ENCODE results near the gene CFAP97.

The CFAP97 gene

DNA sequence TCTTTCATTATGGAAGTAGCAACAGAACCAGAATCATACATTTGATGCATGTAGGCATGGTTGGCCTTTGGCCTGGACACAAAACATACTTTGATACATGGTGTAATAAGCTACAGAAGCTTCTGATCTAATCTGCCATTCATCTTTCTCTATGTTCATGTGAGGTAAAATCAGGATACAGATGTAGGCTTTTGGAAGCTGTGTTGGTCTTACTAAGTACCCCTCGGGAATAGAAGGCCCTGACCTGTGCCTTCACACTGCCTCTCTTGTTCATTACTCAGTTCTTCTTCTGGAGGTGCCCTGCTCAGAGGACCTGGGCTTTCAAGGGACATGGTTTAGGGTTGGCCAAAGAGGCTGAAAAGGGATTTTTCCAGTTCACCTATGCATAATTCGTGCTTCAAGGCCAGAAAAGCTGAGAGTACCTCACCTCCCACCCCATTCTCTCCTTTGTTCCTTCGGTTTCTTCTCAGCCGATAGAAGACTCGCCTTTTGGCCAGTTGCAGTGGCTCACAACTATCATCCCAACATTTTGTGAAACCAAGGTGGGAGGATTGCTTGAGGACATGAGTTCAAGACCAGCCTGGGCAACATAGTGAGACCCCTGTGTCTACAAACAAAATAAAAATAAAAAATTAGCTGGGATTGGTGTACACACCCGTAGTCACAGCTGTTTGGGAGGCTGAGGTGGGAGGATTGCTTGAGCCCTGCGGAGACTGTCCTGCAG, 31.5 kb upstream of the CFAP97 start:
- in situ Hi-C loops (cut with HindIII; ENCODE audit: low sequenced_read_pairs) = loop anchor here (5.0 kb wide), 1 partner anchor 53 kb away; no protein-coding TSS in a partner anchor
- H3K4me3 ChIP-seq (ENCODE audit: low read depth, low read length) = no peak overlapping the region
- DNase-seq (ENCODE audit: low read depth) = no peak
- TF ChIP-seq CTCF (IDR thresholded peaks at IDR 0.05; ENCODE audit: low read depth, low read length, missing control alignments) = no peak

- no peak overlapping the region for H3K4me3 ChIP-seq (ENCODE audit: low read depth, low read length)
- no peak for TF ChIP-seq CTCF (IDR thresholded peaks at IDR 0.05; ENCODE audit: low read depth, low read length, missing control alignments)
- in situ Hi-C loops (cut with HindIII; ENCODE audit: low sequenced_read_pairs) = no loop called here
- no peak for DNase-seq (ENCODE audit: low read depth)
Measured at GRCh38 chr4:185232370-185232769, 28.6 kb upstream of the CFAP97 start.

GRCh38 chr4:185229021-185229818, 25.4 kb upstream of the CFAP97 start:
- in situ Hi-C loops (cut with HindIII; ENCODE audit: low sequenced_read_pairs) = loop anchor here (10.0 kb wide), 1 partner anchor 126 kb away; no protein-coding TSS in a partner anchor
- no peak for DNase-seq (ENCODE audit: low read depth)
- H3K4me3 ChIP-seq (ENCODE audit: low read depth, low read length) = no peak overlapping the region
- no peak for TF ChIP-seq CTCF (IDR thresholded peaks at IDR 0.05; ENCODE audit: low read depth, low read length, missing control alignments)

- no peak for TF ChIP-seq CTCF (IDR thresholded peaks at IDR 0.05; ENCODE audit: low read depth, low read length, missing control alignments)
- in situ Hi-C loops (cut with HindIII; ENCODE audit: low sequenced_read_pairs) = loop anchor here (10.0 kb wide), 1 partner anchor 127 kb away; no protein-coding TSS in a partner anchor
- DNase-seq (ENCODE audit: low read depth) = no peak
- H3K4me3 ChIP-seq (ENCODE audit: low read depth, low read length) = no peak overlapping the region
Measured at GRCh38 chr4:185227713-185228278, 24.0 kb upstream of the CFAP97 start.

GRCh38 chr4:185227131-185227551, 23.3 kb upstream of the CFAP97 start:
- no peak overlapping the region for H3K4me3 ChIP-seq (ENCODE audit: low read depth, low read length)
- DNase-seq (ENCODE audit: low read depth) = no peak
- in situ Hi-C loops (cut with HindIII; ENCODE audit: low sequenced_read_pairs) = loop anchor here (10.0 kb wide), 1 partner anchor 128 kb away; no protein-coding TSS in a partner anchor
- peak; percentile 43 for TF ChIP-seq CTCF (IDR thresholded peaks at IDR 0.05; ENCODE audit: low read depth, low read length, missing control alignments)

DNA sequence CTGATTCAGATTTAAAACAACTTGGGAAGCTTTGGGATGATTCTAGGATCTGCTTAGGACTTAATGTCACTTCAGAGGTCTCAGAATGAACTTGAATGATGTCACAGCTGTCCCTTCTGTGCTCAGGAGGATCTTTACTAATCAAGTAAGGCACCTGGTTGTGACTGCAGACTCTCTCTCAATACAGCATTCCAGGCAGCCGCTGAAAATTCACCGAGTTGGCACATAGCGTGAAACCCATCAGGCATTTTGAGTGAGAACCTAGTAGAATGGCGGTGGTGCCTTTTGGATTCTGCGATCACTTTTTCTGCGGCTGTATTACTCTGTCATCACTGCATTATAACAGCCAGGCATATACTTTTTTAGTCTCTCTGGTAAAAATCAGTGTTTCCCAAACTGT, 22.1 kb upstream of the CFAP97 start:
- no peak for TF ChIP-seq CTCF (IDR thresholded peaks at IDR 0.05; ENCODE audit: low read depth, low read length, missing control alignments)
- in situ Hi-C loops (cut with HindIII; ENCODE audit: low sequenced_read_pairs) = loop anchor here (10.0 kb wide), 1 partner anchor 129 kb away; no protein-coding TSS in a partner anchor
- no peak for DNase-seq (ENCODE audit: low read depth)
- H3K4me3 ChIP-seq (ENCODE audit: low read depth, low read length) = no peak overlapping the region

Measured in astrocyte of the cerebellum (primary cell).